Measurements from ENCODE around the gene PAOX.
A peak's percentile ranks its signal among the peaks of the same experiment; 100 is the strongest.
"Not testable (repeated sequence)": the region's sequence is repeated elsewhere in the genome, so short reads cannot be mapped to it uniquely, and the experiment has no call there.

Gene PAOX

GRCh38 chr10:133385214-133385613, 6.2 kb downstream of the PAOX start:
- no peak for DNase-seq (ENCODE audit: low read depth in 2 of 2)

GRCh38 chr10:133386951-133387350, 7.9 kb downstream of the PAOX start:
- DNase-seq (ENCODE audit: low read depth in 2 of 2) = not testable (repeated sequence)

GRCh38 chr10:133388236-133388972, 9.3 kb downstream of the PAOX start:
- DNase-seq (ENCODE audit: low read depth in 2 of 2) = no peak

DNA sequence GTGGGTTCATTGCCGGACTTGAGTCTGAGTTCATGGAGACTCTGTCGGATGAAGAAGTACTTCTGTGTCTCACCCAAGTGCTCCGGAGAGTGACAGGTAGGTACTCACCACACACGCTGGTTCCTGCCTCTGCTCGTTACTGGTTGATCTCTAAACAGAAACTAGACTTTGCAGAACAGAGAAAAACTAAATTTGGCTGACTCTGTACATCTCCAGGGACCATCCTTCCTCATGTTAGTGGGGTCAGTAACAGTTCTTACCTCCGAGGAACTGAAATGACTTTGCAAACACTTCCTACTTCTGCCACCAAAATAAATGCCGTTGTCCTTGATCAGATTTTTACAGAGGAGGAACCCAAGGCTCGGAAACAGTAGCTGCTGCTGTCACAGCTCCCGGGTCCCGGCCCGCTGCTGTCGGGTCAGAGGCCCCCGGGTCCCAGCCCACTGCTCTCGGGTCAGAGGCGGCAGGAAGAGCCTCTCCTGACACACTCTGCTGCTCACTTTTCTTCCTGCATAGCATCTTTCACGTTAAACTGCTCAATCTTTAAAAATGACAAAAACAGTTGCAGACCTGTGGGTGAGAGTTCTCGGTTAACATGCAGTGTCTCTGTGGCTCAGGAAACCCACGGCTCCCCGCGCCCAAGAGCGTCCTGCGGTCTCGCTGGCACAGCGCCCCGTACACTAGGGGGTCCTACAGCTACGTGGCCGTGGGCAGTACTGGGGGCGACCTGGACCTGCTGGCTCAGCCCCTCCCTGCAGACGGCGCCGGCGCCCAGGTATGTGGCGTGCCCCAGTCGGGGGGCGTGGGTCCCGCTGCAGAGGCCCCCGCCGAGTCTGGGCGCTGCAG, 10.1 kb downstream of the PAOX start:
- no peak for DNase-seq (ENCODE audit: low read depth in 2 of 2)

DNA sequence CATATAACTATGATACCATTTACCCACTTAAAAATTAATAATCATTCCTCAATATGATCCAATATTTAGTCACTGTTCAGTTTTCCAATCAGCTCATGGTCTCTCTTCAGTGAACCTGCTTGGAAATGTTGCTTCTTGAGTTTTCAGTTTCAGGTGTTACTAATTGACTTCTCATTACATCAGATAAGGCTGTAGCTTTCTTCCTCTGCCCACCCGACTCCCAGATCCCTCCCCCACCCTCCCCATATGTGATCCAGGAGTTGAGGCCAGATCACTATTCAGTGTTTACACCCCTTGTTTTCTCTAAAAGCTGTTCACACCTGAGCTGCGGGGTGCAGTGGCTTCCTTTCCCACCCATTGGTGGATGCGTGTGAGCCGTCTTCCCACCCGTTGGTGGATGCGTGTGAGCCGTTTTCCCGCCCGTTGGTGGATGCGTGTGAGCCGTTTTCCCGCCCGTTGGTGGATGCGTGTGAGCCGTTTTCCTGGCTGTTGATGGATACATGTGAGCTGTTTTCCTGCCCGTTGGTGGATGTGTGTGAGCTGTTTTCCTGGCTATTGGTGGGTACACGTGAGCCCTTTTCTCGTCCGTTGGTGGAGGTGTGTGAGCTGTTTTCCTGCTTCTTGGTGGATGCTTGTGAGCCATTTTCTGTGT, 11.7 kb downstream of the PAOX start:
- DNase-seq (ENCODE audit: low read depth in 2 of 2) = no peak

DNA sequence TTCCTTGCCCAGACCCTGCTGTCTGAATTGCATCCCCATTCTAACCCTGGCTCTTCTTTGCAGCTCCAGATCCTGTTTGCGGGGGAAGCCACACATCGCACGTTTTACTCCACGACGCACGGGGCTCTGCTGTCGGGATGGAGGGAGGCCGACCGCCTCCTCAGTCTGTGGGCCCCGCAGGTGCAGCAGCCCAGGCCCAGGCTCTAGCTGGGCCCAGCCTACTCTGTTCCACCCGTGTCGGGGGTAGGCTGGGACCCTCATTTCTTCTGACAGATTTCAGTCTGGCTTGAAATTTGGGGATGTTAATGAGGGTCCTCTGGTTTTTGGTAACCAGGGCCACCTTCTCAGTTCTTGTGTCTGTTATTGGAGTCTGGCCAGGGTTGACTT, 12.2 kb downstream of the PAOX start:
- DNase-seq (ENCODE audit: low read depth in 2 of 2) = no peak

DNA sequence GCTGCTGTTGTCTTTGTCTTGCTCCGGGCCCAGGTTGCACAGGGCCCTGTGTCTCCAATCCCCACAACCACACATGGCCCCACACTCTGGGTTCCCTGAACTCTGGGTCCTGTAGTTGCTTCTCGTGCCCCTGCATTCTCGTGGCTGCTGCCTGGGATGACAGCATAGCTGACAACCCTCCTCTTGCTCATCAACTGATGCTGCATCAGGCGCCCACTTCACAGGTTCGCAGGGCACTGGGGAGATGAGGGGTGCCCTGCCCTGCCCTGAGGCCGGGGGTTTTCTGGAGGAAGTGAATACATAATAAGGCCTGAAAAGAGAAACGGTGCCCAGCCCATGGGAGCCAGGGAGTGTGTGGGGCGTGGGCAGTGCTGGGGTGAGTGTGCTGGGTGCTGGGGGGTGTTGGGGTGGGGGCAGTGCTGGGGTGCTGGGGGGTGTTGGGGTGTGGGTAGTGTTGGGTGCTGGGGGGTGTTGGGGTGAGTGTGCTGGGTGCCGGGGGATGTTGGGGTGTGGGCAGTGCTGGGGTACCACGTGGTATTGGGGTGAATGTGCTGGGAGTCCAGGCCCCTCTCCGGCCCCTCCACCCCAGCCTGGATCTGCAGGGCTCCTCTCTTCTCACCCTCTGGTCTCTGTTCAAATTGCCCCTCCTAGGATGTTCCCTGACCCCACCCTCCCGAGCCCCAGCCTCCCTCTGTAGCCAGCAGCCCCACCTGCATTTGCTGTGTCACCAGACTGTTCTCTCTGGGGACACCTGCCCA, 12.9 kb downstream of the PAOX start:
- peak in 1 of 2 donors; percentile 29 for DNase-seq (ENCODE audit: low read depth in 2 of 2)

GRCh38 chr10:133393401-133394063, 14.5 kb downstream of the PAOX start:
- DNase-seq (ENCODE audit: low read depth in 2 of 2) = peak in 1 of 2 donors; percentile 96

DNA sequence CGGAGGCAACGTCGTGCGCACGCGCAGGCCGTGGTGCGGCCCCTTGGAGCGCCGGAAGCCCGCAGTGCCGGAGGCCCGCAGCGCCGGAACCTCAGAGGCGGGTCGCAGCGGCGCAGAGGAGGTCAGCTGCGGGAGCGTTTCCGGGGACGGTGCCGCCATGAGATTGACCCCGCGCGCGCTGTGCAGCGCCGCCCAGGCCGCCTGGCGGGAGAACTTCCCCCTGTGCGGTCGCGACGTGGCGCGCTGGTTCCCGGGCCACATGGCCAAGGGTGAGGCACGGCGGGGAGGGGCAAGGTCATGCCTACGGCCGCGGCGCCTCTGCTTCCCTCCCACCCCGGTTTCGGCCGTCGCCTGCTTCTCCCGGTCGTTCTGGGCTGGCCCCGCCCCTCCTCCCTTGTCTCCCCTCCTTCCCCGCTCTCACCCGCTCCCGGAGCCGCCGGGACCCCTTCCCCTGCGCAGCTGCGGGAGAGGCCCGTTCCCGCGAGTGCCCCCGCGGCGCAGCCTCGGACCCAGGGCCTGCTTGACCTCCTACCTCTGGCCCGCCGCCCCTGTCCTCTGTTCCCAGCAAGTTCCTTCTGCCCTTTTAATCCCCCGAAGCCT, 15.1 kb downstream of the PAOX start, which contains the start of gene MTG1:
Gene MTG1 (plus strand): TSS at position 94 of the 600 bp plus-strand sequence. CDS start 64 bp downstream, at position 158.
- peak in 1 of 2 donors; percentile 93 for DNase-seq (ENCODE audit: low read depth in 2 of 2)

DNA sequence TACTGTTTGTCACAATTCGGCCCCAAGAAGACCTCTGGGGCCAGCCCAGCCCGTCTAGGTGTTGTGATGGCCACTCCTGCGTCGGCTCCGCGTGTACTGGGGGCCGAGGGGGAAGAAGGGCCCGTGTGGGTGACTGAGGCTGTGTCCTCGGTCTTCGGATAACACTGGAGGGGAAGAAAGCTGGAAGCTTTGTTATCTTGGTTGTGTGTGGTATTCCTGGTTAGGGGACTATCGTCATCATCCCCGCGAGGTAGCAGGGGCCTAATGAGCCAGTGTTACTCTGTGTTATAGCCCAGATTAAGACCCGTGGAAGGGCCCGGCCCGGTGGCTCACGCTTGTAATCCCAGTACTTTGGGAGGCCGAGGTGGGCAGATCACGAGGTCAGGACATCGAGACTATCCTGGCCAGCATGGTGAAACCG, 15.7 kb downstream of the PAOX start:
- DNase-seq (ENCODE audit: low read depth in 2 of 2) = no peak

DNA sequence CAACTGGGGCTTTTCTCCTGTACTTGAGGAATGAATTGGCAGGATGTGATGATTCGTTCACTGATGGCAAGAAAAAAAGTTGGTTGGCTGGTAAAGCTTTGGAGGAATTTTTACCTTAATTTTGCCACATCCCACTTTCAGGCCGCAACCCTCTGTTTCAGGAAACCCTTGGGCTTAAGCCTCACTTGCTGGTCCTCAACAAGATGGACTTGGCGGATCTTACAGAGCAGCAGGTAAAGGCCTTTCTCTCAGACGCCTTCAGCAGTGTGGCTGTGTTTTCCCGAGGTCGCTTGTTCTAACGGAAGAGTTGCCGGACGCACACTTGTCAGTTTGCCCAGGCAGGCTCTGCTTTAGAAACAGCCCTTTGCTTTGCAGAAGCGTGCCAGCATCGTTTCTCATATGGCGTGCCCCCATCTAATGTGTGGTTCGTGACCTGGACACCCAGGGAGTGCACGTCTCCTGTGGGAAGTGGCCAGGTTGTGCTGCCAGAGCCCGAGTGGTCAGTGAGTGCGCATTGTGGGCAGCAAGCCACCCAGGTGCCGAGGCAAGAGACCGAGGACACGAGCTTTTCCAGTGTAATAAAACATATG, 17.1 kb downstream of the PAOX start:
- no peak for DNase-seq (ENCODE audit: low read depth in 2 of 2)

DNA sequence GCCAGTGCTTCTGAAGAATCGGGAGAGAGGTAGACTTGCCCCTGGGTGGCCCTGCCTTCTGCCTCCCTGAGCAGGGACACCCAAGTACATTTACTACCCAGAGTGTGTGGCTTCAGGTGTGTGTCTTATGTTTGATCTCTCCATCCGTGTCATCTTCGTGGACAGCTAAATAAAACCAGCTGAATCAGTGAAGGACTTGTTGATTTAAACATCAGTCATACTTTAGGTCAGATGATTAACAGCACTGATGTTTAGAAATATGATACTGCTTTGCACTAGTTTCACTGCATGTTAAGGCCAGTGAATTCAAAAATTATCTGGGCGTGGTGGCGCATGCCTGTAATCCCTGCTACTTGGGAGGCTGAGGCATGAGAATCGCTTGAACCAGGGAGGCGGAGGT, 18.9 kb downstream of the PAOX start:
- no peak for DNase-seq (ENCODE audit: low read depth in 2 of 2)

DNA sequence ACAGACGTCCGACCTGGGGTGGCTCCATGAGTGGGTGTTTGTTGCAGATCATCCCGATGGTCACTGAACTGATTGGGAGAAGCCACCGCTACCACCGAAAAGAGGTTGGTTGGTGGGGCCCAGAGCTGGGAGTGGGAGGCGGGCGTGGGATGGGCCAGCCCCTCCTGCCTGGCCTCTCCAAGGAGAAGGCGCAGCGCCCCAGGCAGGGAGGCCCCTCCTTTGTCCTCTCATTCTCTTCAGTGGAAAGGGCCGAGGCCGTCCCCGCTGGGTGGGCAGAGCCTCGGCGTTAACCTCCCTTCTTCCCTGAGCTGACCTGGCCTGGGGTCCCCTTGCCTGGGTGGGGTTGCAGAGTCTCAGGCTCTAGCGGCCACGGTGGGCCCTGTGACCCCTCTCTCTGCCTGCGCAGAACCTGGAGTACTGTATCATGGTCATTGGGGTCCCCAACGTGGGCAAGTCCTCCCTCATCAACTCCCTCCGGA, 20.1 kb downstream of the PAOX start:
- no peak for DNase-seq (ENCODE audit: low read depth in 2 of 2)

DNA sequence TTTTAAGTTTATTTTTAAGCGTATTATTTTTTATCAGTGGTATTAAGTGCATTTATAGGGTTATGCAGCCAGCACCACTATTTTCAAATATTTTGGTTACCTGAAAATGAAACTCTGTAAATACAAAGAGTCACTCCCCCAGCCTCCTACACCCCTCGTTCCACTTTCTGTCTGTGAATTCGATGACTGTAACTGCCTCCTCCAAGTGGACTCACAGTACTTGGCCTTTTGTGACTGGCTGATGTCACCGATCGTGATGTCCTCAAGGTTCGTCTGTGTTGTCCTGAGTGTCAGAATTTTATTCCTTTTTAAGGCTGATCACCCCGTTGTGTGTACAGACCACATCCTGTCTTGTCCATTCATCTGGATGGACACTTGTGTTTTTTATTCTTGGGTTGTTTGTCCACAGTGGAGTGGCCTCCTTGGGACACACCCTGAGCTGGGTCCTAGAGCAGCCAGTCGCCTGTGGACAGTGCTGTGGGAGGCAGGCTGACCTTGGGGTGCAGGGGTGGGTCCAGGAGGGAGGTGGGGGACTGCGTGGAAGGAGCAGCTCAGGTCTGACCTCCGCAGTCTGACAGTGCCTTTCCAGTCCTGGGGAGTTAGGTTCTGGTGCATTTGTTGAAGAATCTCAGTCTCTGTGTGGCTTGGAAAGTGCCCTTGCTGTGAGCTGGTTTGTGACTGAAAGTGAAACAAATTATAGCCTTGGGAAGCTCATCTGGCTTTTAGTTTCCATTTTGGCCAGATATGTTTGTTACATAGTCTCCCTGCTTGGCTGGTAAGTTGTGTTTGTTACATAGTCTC, 21.8 kb downstream of the PAOX start:
- no peak for DNase-seq (ENCODE audit: low read depth in 2 of 2)

GRCh38 chr10:133401500-133401899, 22.4 kb downstream of the PAOX start:
- DNase-seq (ENCODE audit: low read depth in 2 of 2) = no peak

DNA sequence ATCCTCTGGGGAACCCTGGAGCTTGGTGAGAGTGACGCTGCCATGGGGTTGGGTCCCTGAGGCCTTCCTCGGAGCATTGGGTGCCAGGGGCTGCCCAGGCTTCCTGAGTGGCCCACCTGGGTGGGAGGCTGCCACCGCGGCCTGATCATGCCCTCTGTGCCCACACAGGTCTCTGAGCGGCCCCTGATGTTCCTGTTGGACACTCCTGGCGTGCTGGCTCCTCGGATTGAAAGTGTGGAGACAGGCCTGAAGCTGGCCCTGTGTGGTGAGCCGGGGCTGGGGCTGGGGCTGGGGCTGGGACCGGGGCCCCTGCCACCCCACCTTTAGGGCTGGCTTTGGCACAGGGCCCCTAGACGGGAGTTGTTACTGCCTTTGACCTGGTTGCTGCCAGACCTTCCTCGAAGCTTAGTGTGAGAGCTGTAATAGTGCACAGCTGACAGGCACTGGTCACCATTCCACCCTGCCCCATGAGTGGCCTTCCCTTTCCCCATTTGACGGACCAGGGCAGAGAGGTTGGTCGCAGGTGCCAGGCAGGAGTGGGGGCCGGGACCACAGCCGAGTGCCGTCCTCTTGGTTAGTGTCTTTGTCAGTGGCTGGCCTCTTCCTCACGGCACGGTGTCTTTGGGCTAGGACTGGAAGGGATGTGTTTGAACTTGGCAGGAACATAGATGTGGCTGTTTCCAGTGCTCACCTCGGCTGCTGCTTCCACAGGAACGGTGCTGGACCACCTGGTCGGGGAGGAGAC, 23.1 kb downstream of the PAOX start:
- DNase-seq (ENCODE audit: low read depth in 2 of 2) = no peak

GRCh38 chr10:133403359-133403758, 24.3 kb downstream of the PAOX start:
- DNase-seq (ENCODE audit: low read depth in 2 of 2) = no peak

DNA sequence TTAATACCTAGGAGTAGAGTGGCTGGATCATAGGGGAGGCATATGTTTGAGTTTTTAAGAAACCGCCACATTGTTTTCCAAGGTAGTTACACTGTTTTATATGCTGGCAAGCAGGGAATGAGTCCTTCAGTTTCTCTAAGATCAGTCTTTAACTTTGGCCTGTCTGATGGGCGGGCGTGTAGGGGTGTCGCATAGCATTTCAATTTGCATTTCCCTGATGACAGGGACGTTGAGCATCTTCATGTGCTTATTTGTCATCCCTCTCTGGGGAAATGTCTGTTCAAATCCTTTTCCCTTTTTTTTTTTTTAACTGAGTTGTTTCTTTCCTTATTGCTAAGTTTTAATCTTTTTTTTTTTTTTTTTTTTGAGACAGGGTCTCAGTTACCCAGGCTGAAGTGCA, 24.7 kb downstream of the PAOX start:
- no peak for DNase-seq (ENCODE audit: low read depth in 2 of 2)

- DNase-seq (ENCODE audit: low read depth in 2 of 2) = no peak
Observed at GRCh38 chr10:133405272-133405671, 26.2 kb downstream of the PAOX start.
